Measurements from ENCODE around the gene KCNH1.

KCNH1 gene

GRCh38 chr1:210900079-210900478, 233.9 kb downstream of the KCNH1 start:
- TF ChIP-seq JUND (IDR thresholded peaks at IDR 0.05; ENCODE audit: low read depth) = no peak
- in situ Hi-C loops (cut with HindIII; ENCODE audit: low pct_unique_long_range_greater_than_20kb, low sequenced_read_pairs) = no loop called here
- no peak for DNase-seq (ENCODE audit: low read depth in 1 of 2, low spot score in 1 of 2)

GRCh38 chr1:210899676-210900075, 234.3 kb downstream of the KCNH1 start:
- no peak for DNase-seq (ENCODE audit: low read depth in 1 of 2, low spot score in 1 of 2)
- in situ Hi-C loops (cut with HindIII; ENCODE audit: low pct_unique_long_range_greater_than_20kb, low sequenced_read_pairs) = no loop called here
- TF ChIP-seq JUND (IDR thresholded peaks at IDR 0.05; ENCODE audit: low read depth) = no peak

GRCh38 chr1:210898473-210898872, 235.5 kb downstream of the KCNH1 start:
- no peak for TF ChIP-seq JUND (IDR thresholded peaks at IDR 0.05; ENCODE audit: low read depth)
- DNase-seq (ENCODE audit: low read depth in 1 of 2, low spot score in 1 of 2) = no peak
- in situ Hi-C loops (cut with HindIII; ENCODE audit: low pct_unique_long_range_greater_than_20kb, low sequenced_read_pairs) = no loop called here

DNA sequence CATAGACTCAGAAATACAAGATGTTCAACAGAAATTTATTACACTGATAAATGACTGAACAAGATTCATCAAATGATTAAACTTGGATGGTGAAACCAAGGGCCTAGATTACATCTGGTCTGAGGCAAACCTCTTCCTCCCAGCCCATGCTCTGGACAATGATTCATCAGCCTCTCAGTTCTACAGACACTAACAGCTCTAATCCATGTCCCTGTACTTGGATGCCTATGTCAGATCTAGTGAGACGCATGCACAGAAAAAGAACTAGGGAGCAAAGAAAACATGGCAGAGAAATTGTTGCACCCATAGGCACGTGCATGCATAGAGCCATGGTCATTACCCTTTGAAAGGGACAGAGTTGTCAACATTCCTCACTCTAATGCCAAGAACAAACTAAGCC, 250.1 kb downstream of the KCNH1 start:
- no peak for DNase-seq (ENCODE audit: low read depth in 1 of 2, low spot score in 1 of 2)
- in situ Hi-C loops (cut with HindIII; ENCODE audit: low pct_unique_long_range_greater_than_20kb, low sequenced_read_pairs) = no loop called here
- no peak for TF ChIP-seq JUND (IDR thresholded peaks at IDR 0.05; ENCODE audit: low read depth)

- DNase-seq (ENCODE audit: low read depth in 1 of 2, low spot score in 1 of 2) = no peak
- in situ Hi-C loops (cut with HindIII; ENCODE audit: low pct_unique_long_range_greater_than_20kb, low sequenced_read_pairs) = no loop called here
These were observed 251.3 kb downstream of the KCNH1 start for GRCh38 chr1:210882414-210883221.

GRCh38 chr1:210878564-210878963, 255.4 kb downstream of the KCNH1 start:
- TF ChIP-seq JUND (IDR thresholded peaks at IDR 0.05; ENCODE audit: low read depth) = no peak
- DNase-seq (ENCODE audit: low read depth in 1 of 2, low spot score in 1 of 2) = no peak
- in situ Hi-C loops (cut with HindIII; ENCODE audit: low pct_unique_long_range_greater_than_20kb, low sequenced_read_pairs) = no loop called here

More at GRCh38 chr1:210882414-210883221, 251.3 kb downstream of the KCNH1 start:
- TF ChIP-seq JUND (IDR thresholded peaks at IDR 0.05; ENCODE audit: low read depth) = no peak

DNA sequence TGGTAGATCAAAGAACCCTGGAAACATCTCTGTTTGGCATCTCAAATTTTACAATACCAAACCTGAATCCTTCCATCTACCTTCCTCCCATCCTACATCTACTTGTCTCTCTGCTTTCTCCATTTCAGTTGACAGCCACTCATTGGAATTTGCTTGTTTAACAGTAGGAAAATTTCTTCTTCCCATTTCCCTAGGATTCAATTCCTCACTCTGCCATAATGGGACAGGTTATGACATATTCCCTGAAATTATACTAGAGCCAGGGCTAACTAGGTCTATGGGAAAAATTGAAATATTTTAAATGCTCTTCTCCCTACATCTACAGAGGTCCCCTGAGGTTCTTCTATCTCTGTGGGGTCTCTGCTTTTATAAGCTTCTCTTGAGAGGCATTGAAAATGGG, 257.7 kb downstream of the KCNH1 start:
- in situ Hi-C loops (cut with HindIII; ENCODE audit: low pct_unique_long_range_greater_than_20kb, low sequenced_read_pairs) = no loop called here

DNA sequence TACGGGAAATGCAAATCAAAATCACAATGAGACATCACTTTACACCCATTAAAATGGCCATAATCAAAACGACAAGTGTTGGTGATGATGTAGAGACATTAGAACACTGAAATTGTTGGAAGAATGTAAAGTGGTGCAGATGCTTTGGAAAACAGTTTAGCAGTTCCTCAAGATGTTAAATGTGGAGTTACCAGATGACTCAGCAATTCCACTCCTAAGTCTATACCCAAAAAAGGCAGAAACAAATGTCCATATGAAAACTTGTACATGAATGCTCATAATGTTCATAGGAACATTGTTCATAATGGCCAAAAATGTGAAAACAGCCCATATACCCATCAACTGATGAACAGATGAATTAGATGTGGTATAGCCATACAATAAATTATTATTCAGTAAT, 267.4 kb downstream of the KCNH1 start:
- DNase-seq (ENCODE audit: low read depth in 1 of 2, low spot score in 1 of 2) = no peak
- TF ChIP-seq JUND (IDR thresholded peaks at IDR 0.05; ENCODE audit: low read depth) = no peak
- in situ Hi-C loops (cut with HindIII; ENCODE audit: low pct_unique_long_range_greater_than_20kb, low sequenced_read_pairs) = no loop called here

More for the DNA sequence above, 257.7 kb downstream of the KCNH1 start:
- no peak for DNase-seq (ENCODE audit: low read depth in 1 of 2, low spot score in 1 of 2)
- no peak for TF ChIP-seq JUND (IDR thresholded peaks at IDR 0.05; ENCODE audit: low read depth)

DNA sequence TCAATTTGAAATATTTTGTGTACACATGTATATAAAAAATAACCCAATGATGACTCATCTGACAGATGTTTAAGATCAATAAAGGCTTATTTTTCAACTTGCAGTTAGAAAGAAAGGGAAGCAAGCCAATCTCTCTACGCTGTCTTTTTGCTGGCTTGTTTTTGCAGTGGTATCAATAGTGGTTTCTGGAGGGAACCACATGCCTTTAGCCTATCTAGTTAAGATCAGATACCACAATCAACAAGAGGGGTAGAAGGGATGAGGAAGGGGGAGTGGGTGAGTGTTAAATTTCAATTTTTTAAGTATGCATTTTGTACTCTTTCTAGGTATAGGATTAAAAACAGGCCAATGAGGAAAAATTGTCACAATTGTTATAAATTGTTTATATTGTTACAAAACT, 276.2 kb downstream of the KCNH1 start:
- in situ Hi-C loops (cut with HindIII; ENCODE audit: low pct_unique_long_range_greater_than_20kb, low sequenced_read_pairs) = no loop called here
- no peak for DNase-seq (ENCODE audit: low read depth in 1 of 2, low spot score in 1 of 2)
- TF ChIP-seq JUND (IDR thresholded peaks at IDR 0.05; ENCODE audit: low read depth) = no peak

DNA sequence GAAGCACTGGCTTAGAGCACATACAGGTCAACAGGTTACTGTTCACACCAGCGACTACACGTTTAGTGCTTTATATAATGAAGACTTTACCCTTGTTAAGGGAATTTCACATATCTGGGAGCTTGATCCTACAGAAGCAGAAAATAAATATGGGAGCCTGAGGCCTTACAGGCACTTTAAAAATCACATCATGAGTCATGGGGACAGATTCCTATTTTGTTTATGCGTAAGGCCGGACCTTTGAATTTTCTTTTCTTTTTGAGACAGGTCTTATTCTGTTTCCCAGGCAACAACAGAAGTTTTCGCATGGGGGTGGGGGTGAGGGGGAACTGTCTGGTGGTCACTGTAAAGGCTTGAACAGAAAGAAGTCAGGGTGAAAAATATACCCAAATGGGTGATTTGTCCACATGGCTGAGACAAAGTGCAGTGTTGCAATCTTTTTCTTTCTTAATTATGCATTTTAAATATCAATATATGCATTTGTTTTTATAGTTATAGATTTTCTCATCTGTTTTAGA, 276.7 kb downstream of the KCNH1 start:
- DNase-seq (ENCODE audit: low read depth in 1 of 2, low spot score in 1 of 2) = no peak
- no peak for TF ChIP-seq JUND (IDR thresholded peaks at IDR 0.05; ENCODE audit: low read depth)
- in situ Hi-C loops (cut with HindIII; ENCODE audit: low pct_unique_long_range_greater_than_20kb, low sequenced_read_pairs) = no loop called here

DNA sequence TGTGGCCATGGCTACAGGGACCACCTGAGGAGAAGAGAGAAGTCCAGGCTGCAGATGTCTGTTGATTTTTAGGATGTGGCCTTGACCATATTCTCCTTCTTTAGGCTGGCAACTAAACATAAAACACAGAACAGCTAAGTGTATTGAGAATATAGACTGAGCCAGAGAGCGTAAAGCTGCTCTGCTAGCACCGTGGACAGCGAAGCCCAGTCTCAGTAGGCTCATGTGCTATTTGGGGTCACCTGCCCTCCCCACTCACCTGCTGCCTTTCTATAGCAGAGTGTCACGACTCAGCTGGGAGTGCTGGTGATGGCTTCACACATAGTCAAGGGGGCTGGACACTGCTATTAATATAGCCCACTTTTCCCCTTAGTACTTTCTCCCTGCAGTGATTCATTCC, 278.5 kb downstream of the KCNH1 start:
- in situ Hi-C loops (cut with HindIII; ENCODE audit: low pct_unique_long_range_greater_than_20kb, low sequenced_read_pairs) = no loop called here
- TF ChIP-seq JUND (IDR thresholded peaks at IDR 0.05; ENCODE audit: low read depth) = no peak
- DNase-seq (ENCODE audit: low read depth in 1 of 2, low spot score in 1 of 2) = peak in 1 of 2 experiments; percentile 20

DNA sequence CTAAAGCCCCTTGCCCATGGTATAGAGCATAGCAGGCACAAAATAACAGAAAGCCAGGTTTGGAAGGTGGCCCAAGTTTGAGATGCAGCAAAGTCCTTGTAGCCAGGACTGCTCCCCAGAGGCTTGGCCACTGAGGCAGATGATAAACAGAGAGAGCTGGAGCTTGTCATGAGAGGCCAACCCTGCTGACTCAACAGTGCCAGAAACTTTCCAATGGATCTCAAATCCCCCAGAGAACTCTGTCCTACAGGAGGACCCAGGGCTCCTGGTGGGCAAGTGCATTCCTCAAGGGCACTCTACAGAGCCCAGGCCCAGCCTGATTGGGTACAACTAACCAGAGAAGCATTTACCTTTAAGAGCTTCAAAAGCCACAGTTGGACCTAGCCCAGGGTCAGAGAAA, 280.7 kb downstream of the KCNH1 start:
- no peak for DNase-seq (ENCODE audit: low read depth in 1 of 2, low spot score in 1 of 2)
- no peak for TF ChIP-seq JUND (IDR thresholded peaks at IDR 0.05; ENCODE audit: low read depth)
- in situ Hi-C loops (cut with HindIII; ENCODE audit: low pct_unique_long_range_greater_than_20kb, low sequenced_read_pairs) = no loop called here

DNA sequence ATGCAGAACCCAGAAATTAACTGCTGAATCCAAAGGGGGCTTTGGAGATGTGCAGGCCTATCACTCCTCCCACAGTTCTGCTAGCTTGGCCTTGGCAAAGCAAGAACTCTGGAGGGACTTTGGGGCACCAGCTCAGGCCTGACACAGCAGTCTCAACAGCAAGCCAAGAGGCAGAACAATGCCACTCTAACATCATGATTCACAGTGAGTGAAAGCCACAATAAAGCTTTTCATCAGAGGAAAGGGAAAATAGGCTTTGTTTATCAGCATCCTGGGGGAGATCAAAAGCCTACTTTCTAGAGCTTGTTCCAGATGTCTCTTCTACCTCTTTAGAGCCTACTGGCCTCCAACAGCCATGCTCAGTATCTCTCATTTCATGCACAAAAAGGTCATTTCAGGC, 283.4 kb downstream of the KCNH1 start:
- in situ Hi-C loops (cut with HindIII; ENCODE audit: low pct_unique_long_range_greater_than_20kb, low sequenced_read_pairs) = no loop called here
- no peak for TF ChIP-seq JUND (IDR thresholded peaks at IDR 0.05; ENCODE audit: low read depth)
- no peak for DNase-seq (ENCODE audit: low read depth in 1 of 2, low spot score in 1 of 2)

DNA sequence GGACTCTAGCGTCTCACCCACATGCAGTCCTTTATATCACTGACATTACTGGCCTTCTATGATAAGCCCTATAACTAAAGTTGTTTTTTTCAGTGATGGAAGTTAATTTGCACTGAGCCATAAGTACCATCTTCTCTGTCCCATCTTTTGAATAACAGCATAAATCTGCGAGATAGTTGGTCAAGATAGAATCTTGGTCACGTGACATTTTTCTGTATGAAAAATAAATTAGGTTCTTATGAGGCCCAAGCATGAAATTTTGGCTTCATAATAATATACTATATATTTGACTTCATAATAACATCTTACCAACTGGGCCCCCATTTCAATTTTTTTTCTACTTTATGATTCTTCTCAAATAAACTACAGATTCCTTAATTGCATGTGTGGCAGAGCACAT, 285.5 kb downstream of the KCNH1 start:
- TF ChIP-seq JUND (IDR thresholded peaks at IDR 0.05; ENCODE audit: low read depth) = no peak
- in situ Hi-C loops (cut with HindIII; ENCODE audit: low pct_unique_long_range_greater_than_20kb, low sequenced_read_pairs) = no loop called here
- no peak for DNase-seq (ENCODE audit: low read depth in 1 of 2, low spot score in 1 of 2)

All from T47D (cell line).